GM19239 (cell line): ENCODE results near the gene FTSJ3.
"Not testable (repeated sequence)": the region's sequence is repeated elsewhere in the genome, so short reads cannot be mapped to it uniquely, and the experiment has no call there.

Source experiments
- DNase-seq: peaks from one replicate; pipeline ENCODE4 v3.0.0; 2011; ENCODE audit warnings: low spot score; ENCODE audit not compliant: insufficient read length
- FAIRE-seq: peaks from 2 replicates; lab custom pipeline; 2011; peaks lifted over from hg19 to GRCh38; lab: Jason Lieb, UNC

Gene FTSJ3, protein sequence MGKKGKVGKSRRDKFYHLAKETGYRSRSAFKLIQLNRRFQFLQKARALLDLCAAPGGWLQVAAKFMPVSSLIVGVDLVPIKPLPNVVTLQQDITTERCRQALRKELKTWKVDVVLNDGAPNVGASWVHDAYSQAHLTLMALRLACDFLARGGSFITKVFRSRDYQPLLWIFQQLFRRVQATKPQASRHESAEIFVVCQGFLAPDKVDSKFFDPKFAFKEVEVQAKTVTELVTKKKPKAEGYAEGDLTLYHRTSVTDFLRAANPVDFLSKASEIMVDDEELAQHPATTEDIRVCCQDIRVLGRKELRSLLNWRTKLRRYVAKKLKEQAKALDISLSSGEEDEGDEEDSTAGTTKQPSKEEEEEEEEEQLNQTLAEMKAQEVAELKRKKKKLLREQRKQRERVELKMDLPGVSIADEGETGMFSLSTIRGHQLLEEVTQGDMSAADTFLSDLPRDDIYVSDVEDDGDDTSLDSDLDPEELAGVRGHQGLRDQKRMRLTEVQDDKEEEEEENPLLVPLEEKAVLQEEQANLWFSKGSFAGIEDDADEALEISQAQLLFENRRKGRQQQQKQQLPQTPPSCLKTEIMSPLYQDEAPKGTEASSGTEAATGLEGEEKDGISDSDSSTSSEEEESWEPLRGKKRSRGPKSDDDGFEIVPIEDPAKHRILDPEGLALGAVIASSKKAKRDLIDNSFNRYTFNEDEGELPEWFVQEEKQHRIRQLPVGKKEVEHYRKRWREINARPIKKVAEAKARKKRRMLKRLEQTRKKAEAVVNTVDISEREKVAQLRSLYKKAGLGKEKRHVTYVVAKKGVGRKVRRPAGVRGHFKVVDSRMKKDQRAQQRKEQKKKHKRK

DNA sequence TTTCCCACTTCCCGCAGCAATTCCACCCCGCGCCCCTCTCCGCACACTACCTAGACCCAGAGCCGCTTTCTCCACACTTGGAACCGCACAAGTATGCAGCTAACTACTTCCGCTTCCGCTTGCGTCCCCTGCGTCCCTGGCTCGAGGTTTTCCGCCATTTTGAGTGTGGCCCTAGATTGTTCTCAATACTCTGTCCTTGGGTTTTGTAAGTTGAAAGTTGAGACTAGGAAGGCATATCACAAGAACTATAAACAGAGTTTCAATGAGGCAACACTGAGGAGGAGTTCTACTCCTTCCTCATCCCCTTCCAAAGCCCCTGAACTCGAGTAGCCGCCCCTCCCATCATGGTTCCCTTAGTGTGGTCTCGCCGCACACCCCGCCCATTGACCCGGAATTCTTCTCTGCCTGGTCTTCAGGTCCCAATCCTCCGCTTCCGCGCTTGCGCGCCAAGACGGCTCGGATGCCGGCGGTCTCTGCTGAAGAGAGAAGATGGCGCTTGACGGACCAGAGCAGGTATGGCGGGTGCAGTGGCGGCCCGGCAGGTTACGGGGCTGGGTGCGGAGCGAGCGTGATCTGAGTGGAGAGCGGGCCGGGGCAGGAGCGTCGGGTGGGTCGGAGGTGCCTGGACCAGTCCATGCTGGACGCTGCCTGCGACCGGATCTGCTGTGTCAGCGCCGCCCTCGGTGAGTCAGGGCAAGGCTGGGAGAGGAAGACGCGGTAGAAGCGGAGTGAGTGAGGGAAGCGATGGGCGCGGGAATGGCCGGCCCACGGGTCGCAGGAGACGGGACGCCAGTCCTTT lies at the start of gene FTSJ3, which contains the start of gene PSMC5:
TSS of gene FTSJ3 (minus strand) at position 662 of the 799 bp plus-strand sequence. CDS start 761 bp downstream, outside the sequence.
TSS of gene PSMC5 (plus strand) at position 430 of the 799 bp plus-strand sequence. CDS start at position 490, 60 bp downstream.
- peak; percentile 89 for DNase-seq
- FAIRE-seq, result peak; percentile 99

DNA sequence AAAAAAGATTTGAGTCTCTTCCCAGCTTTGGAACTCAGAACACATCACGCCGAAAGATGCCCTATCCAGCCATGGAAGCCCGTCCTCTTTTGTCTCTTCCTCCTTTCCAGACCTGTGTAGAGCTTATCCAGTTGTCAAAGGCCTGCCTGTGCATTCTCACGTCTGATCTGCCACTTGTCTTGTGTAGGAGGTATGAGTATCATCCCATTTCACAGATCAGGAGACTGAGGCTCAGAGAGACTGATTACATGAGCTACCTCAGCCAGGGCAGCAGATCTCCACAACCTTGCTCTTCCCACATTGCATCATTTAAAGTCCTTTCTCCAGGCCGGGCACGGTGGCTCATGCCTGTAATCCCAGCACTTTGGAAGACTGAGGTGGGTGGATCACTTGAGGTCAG lies 47.2 kb upstream of the FTSJ3 start:
- not testable (repeated sequence) for DNase-seq, FAIRE-seq

GRCh38 chr17:63874061-63874626 lies 46.7 kb upstream of the FTSJ3 start:
- not testable (repeated sequence) for FAIRE-seq, DNase-seq

DNA sequence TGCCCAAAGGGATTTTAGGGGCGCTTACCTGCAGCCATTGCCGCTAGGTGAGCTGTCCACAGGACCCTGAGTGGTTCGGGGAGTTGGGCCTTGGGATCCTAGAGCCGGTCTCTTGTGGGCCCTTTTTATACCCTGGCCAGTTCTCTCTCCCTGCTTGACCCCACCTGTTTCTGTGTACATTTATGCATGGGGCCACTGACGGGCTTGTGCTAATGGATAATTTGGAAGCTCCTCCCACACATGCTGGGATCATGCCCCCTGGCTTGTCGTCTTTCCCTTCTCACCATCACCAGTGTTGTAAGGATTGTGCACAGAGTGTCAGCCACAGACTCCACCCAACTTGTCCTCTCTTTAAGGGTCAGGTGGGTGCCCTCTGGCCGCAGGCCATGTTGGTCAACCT lies 46.1 kb upstream of the FTSJ3 start, which contains the start of gene CSH2:
TSS of gene CSH2 (minus strand) at position 101 of the 400 bp plus-strand sequence. CDS start at position 38, 63 bp downstream.
- DNase-seq, FAIRE-seq: not testable (repeated sequence)

GRCh38 chr17:63871646-63872365 lies 44.3 kb upstream of the FTSJ3 start:
- not testable (repeated sequence) for FAIRE-seq, DNase-seq

DNA sequence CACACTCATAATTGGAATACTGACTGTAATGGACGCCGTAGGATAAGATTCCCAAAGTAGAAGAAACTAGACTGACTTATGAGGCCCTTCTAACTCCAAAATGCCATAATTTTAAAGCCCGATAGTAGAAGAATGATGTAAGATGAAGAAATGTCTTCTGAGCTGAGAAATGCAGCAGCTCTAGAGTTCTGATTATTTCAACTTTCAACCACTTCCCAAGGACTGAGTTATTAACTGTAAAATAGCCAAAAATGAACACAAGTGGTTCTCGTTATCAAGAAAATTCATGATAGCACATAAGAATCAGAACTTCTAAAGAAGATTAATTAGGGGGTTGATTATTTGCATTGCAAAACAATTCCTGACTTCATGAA lies 42.8 kb upstream of the FTSJ3 start:
- DNase-seq, FAIRE-seq: not testable (repeated sequence)

DNA sequence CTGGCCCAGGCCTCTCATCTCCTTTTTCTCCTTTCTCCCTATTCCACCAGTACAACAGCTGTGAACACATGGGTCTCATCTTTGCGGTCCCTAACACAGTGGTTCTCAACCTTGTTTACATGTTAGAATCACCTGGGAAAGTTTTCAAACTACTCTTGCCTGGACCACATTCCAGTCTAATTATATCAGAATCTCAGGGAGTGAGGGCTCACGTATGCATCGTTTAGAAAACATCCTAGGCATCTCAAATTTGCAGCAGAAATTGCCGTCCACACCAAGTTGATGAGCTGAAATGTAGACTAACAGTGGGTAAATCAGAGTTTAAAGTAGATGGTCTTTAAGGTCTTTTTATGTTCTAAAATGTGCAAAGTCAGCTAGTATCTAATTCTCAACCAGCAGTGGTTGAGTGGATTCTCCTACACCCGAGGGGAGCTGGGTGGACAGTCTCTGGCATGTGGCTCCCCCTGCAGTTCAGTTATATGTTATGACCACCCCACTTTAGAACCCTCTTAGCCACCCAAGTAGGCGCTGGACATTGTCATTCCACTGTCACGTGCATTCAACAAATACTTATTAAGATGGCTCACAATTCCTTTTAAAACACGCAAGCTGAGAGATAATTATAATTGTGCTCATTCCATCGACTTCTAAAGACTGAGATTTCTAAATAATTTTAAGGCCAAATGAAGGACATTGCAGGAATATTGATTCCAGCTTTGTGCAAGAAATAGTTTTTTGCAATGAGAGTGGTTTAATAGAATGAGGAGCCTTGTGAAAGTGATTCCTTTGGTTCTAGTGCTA lies 42.2 kb upstream of the FTSJ3 start:
- not testable (repeated sequence) for DNase-seq, FAIRE-seq

- DNase-seq, FAIRE-seq: not testable (repeated sequence)
Measured at GRCh38 chr17:63866625-63867024, 39.2 kb upstream of the FTSJ3 start.

DNA sequence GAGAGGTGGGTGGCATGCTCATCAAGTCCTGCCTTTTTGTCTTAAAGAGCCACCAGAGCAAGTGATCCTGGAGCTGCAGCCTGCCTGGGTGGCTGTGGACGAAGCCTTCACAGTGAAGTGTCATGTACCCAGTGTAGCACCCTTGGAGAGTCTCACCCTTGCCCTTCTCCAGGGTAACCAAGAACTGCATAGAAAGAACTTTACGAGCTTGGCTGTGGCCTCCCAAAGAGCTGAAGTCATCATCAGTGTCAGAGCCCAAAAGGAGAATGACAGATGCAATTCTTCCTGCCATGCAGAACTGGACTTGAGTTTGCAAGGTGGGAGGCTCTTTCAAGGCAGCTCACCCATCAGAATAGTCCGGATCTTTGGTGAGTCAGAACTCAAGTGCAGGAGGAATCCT lies 31.8 kb upstream of the FTSJ3 start:
- no peak for FAIRE-seq

GRCh38 chr17:63856425-63856824 lies 29.0 kb upstream of the FTSJ3 start:
- FAIRE-seq, DNase-seq: not testable (repeated sequence)

More for the DNA sequence above, 31.8 kb upstream of the FTSJ3 start:
- DNase-seq, result no peak

GRCh38 chr17:63855185-63855584 lies 27.7 kb upstream of the FTSJ3 start:
- no peak for FAIRE-seq
- DNase-seq, result no peak

- no peak for FAIRE-seq
- DNase-seq, result no peak
Measured at GRCh38 chr17:63854709-63855108, 27.2 kb upstream of the FTSJ3 start.

DNA sequence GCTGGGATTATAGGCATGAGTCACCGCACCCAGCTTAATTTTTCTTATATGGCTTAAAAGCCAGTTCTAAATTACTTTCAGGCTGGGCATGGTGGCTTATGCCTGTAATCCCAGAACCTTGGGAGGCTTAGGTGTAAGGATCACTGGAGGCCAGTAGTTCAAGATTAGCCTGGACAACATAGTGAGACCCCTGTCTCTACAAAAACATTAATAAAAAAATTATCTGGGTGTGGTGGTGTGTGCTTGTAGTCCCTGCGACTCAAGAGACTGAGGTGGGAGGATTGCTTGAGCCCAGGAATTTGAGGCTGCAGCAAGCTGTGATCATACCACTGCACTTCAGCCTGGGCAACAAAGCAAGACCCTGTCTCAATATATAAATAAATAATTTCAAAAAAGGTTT lies 25.8 kb upstream of the FTSJ3 start:
- FAIRE-seq (no peak), DNase-seq (no peak)

GRCh38 chr17:63850401-63850800 lies 22.9 kb upstream of the FTSJ3 start:
- DNase-seq (no peak), FAIRE-seq (no peak)

DNA sequence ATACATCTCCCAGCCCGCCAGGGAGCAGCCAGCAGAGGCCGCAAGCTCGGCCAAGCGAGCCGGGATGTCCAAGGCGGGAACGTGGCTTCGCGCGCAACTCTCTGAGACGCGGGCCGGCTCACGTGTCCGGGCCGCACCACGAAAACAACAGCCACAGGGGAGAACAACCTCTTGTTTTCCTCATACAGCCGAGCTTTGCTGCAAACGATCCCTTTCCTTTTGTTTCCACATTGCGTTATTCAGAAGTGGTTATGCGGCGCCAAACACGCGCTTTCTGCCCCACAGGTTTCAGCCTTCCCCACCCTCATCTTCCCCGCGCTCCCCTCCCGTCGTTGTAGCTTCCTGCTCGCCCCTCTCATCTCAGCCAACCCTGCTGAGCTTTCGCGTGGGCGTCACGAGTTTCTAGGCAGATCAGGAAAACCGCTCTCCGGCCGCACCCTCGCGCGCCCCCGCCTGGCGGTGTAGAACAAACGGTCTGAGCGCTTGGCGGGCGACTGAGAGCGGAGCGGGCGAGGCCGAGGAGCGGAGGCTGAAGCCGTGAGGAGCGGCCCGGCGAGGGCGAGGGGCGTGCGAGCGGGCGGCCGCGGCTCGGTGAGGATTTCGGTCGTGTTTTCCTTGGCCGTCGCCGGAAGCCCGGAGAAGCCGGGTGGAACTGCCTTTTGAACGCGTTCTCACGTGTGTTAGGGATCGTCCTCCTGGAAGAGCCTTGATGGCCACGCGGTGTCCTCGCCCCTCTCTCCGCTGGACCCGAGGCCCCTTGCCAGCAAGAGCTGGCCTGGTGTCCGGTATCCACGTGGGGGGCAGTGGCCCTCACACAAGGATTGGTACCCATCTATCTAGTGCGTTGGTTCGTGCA lies 21.6 kb upstream of the FTSJ3 start:
- FAIRE-seq, result peak; percentile 84

DNA sequence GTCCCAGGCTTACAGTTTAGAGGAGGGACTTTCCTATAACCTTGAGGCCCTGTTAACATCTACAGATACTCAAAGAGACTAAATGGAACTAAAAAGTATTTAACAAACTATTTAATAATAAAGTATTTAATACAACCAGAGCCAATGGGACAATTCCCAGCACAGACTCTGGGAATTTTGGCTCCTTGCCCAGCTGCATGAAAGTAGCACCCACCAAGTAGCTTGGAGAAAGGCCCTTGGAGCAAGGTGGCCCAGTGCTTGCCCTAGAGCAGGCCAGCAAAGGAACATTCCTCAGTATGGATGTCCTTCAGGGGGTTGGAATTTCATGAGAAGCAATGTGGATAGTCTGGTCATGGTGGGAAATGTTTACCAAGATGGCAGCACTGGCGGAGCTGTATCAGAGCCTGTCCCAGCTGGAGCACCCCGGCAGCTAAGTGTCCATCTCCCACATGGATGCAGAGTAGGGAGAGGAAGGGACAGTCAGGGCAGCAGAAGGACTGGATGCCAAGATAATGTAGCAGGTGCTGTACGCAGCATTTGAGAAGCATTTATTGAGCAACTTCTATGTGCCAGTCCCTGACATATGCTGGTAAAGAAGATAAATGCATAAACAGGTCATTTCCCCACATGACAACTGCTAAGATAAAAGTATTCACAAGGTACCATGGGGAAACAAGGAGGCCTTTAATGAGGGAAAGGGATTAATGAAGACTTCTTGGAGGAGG lies 20.2 kb upstream of the FTSJ3 start:
- FAIRE-seq (no peak), DNase-seq (no peak)

More for the DNA sequence above, 21.6 kb upstream of the FTSJ3 start:
- DNase-seq, result peak; percentile 95
